Prostate gland (tissue), 2 donors: ENCODE measurements around the gene TMEM117.

Source experiments
- POLR2AphosphoS5 ChIP-seq: sonication (generic); formaldehyde crosslinking; IDR thresholded peaks from one replicate; pipeline ENCODE4 v1.6.1; 2017; ENCODE audit warnings: antibody characterized with exemption
- TF ChIP-seq, protein P1 (sequence below), 4 experiments: fragments of 200-600 bp in 2 of 4; fragments of 450-650 bp in 2 of 4; sonication (generic) in 2 of 4; IDR thresholded peaks; 1 replicate in 3 of 4; 2 replicates in 1 of 4; pipeline ENCODE4 v1.5.1; 2016 to 2019; ENCODE audit warnings: antibody characterized with exemption in 4 of 4, mild to moderate bottlenecking in 2 of 4, moderate library complexity in 2 of 4

DNA sequence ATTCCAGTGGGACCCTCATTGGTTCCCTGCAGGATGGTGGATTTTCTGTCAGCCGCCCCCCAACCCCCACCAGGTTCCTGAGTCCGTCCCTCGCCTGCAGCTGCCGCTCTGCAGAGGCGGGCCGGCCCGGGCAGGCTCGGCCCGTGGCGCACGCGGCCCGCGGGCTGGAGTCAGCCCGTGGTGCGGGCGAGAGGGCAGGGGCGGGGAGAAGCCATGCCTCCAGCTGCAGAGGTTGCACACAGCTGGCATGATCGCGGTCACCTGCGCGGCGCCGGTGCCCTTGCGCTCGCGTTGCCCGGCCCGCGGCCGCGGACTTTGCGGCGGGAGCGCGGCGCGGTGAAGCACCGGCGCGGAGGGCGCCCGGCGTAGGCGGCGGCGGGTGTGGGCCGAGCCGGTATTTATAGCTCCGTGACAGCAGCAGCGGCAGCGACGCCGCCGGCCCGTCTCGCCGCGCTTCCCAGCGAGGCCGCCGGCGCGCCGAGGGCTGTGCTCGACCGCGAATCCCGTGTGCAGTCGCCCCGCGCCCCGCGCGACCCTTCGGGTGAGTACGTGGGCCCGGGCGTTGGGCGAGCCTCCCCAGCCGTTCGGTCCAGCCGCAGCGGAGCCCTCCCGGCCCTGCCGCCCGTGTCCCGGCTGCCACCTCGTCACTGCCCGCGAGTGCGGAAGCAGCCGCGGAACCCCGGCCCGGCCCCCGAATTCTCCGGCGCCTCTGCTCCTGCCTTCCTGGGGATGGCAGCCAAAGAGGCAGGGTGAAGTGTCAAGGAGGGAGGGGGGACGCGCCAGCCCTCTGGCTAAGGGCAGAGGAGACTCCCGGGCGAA is at the start of gene TMEM117:
- TF ChIP-seq, protein P1, sequence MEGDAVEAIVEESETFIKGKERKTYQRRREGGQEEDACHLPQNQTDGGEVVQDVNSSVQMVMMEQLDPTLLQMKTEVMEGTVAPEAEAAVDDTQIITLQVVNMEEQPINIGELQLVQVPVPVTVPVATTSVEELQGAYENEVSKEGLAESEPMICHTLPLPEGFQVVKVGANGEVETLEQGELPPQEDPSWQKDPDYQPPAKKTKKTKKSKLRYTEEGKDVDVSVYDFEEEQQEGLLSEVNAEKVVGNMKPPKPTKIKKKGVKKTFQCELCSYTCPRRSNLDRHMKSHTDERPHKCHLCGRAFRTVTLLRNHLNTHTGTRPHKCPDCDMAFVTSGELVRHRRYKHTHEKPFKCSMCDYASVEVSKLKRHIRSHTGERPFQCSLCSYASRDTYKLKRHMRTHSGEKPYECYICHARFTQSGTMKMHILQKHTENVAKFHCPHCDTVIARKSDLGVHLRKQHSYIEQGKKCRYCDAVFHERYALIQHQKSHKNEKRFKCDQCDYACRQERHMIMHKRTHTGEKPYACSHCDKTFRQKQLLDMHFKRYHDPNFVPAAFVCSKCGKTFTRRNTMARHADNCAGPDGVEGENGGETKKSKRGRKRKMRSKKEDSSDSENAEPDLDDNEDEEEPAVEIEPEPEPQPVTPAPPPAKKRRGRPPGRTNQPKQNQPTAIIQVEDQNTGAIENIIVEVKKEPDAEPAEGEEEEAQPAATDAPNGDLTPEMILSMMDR (IDR thresholded peaks at IDR 0.05): no peak
- TF ChIP-seq POLR2AphosphoS5: no peak
